Activated T-cell treated with anti-CD3 and anti-CD28 coated beads for 48 hours (primary cell): Measurements from ENCODE around the gene HOXC9.

Experiments used
- DNase-seq: peaks from one replicate; pipeline ENCODE4 v3.0.0-alpha.2; 2020; ENCODE audit warnings: low read depth

HOXC9 gene

DNA sequence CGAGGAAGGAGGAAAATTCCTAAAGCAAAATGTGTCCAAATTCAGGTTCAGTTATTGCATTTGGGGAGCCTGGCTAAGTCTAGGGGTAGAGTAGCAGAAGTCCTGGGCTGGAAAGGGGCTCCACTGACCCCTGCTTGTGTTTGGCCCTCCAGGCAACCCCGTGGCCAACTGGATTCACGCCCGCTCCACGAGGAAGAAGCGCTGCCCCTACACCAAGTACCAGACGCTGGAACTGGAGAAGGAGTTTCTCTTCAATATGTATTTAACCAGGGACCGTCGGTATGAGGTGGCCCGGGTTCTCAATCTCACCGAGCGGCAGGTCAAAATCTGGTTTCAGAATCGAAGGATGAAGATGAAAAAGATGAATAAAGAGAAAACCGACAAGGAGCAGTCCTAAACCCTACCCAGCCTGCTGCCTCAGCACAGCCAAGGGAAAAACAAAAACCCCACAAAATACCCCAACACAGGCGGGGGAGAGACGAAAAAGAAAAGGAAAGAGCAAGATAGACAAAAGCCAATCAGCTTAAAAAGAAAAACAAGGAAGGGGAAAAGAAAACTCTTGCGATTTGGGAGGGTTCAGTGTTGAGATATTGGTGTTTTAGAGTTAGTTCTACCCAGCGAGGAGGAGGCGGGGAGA is 2.4 kb downstream of the HOXC9 start:
- no peak for DNase-seq

DNA sequence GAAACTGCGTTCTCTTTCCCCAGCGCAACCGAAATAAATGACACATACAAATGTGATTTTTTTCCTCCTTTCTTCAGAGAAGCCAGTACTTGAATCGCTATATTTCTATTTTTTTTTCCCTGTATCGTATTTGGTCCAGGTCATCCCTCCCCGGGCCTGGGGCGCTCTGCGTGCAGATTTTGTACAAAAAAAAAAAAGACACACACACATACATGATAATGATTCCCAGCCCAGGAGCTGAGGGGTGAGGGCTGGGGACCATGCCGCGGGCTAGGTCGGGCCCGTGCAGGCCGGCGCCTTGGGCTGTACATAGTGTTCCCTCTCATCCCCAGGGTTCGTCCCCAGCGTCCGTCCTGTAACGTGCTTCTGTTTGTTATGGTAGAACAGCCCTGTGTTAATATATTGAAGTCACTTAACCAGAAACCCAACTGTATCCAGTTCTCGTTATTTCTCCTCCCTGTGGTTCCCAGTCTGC is 3.0 kb downstream of the HOXC9 start:
- no peak for DNase-seq

DNA sequence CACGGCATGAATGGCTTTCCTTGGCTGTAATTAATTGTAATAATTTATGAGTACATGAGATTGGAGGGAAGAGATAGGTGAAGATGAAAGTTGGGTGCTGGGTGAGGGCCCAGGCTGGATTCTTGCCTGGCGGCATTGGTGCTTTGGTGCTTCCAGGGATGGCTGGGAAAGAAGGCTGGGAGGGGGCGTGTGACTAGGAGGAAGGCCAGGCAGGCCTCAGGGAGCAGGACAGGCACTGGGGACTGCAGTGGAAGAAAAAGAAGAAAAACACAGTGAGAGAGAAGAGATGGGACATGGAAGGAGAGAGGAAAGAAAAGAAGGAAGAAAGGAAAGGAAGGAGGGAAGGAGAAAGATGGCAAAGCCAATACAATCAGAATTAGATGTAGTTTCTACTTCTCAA is 3.7 kb downstream of the HOXC9 start:
- no peak for DNase-seq

DNA sequence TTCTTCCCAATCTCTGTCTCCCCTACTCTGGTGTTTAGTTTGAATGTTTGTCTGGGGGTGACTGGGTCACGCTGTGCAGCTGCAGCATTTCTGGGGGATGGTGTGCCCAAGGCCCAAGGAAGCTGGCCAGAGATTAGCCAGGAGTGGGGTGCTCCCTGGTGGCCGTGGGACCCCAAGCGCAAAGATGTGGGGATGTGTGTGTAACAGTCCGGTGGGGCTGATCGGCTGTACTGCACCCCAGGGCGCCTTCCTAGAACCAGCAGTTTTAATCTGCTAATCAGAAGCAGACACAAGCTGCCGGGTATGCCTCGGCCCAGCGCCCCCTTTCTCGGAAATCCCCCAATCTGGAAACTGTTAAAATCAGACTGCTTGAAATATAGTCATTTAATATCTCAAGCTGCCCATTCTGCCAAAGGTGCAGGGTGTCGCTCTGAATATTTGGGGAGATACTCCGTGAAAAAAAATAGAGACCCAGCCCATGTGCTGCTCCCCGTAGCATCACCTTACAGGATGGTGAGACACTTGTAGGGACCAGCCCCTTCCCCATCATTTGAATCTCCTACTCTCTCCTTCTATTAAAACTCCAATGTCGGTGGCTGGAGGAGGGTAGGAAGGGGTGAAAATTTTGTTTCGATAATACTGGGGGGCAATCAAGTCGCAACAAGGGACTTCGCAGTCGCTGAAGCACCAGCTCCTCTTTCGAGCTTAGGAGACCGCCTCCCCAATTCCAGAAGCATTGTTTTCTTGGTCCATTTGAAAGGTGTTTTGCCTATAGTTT is 4.3 kb downstream of the HOXC9 start:
- DNase-seq: no peak

DNA sequence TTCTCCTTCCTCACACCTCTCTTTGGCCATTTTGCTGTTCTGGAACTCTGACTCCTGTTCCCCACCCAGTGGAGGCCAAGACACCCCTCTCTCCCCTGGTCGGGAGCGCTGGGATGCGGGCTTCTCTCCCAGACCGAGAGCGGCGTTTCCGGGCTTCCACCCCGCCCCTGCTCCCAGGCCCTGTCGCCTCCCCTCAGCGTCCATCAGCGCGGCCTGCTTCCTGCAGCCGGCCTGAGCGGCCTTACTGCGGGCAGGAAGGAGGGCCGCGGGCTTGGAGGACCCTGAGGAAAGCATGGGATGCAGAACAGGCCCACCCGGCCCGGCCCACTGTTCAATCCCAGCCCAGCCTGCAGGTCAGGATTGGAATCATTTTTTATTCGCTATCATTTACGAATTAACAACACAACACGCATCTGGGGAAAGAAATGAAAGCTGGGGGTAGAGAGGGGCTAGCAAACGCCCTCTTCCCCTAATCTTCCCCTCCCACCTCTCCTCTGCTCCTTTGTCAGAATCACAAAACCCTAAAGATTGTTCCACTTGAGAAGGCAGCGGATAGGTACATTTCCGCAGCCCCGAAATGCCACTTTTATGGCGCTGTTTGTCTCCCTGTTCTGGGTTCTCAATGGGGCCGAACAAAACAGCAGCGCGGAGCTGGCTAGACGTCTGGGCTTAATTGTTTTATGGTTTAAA is 5.0 kb downstream of the HOXC9 start:
- no peak for DNase-seq

DNA sequence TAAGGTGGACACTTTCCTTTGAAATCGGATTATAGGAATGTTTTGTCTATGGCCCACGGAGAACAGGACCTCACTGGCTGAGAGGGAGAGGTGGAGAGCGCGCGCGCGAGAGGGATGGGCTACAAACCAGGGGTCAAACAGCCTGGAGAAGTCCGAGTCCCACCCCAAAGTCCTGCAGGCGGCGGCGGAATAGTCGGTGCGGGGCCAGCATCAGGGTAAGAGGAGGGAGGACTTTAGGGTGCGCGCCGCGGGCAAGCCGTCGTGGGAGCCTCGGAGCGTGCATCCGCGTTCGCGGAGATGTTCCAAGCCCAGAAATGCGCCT is 5.5 kb downstream of the HOXC9 start:
- no peak for DNase-seq

DNA sequence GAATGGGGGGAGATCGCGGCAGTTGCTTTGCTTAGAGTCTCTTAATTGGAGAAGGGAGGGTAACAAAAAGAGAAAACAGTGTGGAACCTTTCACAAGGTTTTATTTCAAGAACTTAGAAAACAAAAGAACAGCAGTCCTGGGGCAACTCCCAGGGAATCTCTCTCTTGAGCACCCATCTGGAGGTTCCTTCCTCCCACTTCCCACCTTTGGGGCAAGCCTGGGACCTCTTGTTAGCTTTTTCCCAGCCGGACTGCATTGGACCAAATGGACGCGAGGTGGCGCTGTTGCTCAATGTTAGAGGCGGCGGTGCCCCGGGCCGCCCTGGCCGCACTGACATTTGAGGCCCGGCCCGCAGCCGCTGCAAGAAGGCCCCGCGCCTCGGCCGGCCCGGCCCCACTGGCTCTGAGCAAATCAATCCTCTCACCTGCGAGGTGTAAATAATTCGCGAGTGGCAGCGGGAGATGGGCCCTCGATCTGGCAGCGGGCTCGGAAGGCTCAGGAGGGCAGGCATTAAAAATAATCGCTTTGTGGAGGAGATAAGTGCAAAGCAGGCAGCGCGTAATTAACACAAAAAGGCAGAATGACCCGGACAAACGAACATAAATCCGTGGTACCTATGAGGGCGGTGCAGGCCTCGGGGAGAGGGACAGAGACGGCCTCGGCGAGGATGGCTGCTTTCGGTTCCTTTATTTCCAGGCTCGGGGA is 6.0 kb downstream of the HOXC9 start:
- peak; percentile 81 for DNase-seq

DNA sequence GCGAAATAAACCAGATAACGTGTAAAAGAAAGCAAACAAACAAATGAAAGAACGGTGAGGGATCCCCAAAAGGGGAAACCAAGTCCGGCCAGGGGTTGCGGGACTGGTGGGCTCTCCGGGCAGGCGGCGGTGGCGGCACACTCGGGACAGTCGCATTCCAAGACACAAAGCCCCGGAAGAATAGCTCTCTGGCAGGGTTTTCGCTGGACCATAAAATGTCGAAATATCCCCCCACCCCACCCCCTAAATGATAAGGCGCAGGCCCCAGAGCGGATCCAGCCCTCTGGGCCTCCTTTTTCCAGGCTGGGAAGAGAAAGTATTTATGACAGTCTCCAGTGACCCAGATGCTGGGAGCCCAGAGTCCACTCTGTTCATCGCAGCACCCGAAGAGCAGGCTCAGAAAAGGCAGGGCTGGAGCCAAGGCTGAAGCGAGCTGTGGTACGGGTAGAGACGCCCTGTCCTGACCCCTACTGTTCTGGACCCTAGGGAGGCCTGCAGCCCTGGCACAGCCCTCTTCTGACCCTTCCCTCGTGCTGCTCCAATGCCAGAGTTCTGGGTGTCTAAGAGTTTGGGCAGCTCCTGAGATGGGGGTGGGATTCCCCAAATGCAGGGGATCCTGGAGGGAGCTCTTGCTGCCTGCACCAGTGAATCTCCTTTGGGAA is 6.7 kb downstream of the HOXC9 start:
- DNase-seq: no peak

DNA sequence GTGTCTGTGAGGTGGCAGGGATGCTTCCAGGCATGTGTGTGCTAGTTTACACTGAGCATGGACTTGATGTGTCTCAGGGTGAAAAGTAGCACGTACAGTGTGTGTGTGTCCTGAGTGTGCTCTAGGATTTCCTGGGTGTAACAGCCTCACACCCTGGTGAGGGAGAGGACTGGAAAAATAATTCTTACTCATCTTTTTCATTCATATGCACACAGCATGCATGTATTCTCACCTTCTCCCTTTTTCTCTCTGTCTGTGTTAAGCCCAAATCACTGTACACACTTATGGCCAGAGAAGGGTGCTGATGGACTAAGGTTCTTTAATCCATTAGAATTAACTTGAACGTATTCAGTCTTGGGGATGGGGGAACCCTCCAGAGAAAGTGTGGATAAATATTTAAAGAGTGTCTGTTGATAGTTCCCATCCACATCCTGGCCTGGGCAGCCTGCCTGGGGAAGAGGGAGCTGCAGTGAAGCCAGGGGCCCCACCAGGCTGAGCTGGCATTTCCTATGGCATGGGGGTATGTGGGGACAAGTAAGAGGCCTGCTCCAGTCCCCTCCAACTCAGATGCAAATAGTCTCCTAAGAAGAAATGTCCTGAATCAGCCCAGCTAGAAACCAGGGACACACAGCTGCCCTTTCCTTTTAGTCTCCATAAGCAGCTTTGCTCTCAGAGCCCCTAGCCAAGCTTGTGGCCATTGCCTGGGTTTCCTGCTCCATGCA is 7.7 kb downstream of the HOXC9 start:
- no peak for DNase-seq

DNA sequence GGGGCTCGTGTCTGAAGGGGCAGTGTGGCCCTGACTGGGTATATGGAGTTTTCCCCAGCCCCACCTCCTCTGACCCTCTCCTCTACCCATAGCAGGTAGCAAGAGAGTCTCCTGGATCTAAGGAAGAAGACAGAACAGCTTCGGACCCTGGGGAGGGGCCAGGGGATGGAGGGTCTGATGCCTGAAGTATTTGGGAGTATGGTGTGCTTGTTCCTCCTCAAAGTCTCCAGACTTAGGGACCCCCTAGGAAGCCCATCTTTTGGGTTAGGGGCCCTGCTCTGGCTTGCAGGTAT is 8.2 kb downstream of the HOXC9 start:
- DNase-seq: no peak

DNA sequence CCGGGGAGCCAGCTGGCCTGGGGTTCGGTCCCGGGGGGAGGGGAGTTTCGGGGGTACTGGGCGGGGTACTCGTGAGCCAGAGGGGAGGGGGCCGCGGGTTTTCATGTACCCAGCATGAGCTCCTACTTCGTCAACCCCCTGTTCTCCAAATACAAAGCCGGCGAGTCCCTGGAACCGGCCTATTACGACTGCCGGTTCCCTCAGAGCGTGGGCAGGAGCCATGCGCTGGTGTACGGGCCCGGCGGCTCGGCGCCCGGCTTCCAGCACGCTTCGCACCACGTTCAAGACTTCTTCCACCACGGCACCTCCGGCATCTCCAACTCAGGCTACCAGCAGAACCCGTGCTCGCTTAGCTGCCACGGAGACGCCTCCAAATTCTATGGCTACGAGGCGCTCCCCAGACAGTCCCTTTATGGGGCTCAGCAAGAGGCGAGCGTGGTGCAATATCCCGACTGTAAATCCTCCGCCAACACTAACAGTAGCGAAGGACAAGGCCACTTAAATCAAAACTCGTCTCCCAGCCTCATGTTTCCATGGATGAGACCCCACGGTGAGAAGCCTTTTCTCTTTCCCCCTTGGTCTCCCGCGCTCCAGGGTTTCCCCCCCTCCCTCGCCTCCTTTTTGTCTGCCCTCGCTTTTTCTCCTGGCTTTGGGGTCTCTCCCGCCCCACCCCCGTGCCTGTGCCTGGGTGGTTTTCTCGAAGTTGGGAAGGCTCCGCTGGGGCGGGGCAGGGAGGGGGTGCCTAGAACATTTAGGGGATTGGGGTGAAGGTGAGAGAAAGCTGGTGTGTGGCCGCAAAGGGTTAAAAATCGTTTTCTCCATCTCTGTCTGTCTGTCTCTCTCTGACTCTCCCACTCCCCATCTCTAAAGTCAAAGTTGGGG is 9.5 kb downstream of the HOXC9 start:
- DNase-seq: no peak

DNA sequence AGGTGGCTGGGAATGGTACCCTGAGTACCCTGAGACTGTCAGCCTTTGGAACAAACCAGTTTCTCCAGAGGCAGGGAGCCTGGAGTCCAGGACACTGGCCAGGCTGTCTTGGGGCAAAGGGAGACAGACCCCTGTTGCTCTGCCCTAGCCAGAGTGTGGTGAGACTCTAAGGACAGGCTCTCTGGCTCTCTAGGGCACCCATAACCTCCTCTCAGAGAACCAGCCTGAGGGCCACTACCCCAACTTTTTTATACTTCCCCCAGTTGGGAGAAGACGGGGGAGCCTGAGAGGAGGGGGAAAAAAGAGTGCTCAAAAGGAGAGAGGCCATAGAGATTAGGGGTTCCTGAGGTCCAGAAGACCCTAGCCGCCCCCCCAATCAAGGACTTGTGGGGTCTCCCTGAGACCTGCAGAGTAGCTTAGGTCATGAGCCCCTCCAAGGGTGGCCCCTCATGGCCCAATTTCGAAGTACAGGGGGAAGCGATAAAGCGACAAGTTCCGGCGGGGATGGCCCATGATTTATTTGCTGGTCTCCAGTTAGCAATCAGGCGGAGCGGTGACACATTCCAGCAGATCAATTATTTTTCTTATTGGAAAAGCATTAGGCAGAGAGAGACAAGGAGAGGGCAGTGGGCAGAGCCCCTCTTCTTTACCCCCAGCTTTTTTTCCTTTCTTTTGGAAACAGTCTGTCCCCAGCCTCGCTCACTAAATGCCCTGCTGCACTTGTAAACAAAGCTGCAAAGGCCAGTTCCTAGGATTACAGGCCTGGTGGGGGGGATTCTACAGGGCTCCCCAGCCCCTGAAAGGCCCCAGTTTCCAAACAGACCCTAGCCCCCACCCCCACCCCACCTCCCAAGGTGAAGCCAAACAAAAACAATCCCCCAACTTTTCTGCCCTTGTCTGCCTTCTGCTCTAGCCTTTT is 10.4 kb downstream of the HOXC9 start:
- no peak for DNase-seq

DNA sequence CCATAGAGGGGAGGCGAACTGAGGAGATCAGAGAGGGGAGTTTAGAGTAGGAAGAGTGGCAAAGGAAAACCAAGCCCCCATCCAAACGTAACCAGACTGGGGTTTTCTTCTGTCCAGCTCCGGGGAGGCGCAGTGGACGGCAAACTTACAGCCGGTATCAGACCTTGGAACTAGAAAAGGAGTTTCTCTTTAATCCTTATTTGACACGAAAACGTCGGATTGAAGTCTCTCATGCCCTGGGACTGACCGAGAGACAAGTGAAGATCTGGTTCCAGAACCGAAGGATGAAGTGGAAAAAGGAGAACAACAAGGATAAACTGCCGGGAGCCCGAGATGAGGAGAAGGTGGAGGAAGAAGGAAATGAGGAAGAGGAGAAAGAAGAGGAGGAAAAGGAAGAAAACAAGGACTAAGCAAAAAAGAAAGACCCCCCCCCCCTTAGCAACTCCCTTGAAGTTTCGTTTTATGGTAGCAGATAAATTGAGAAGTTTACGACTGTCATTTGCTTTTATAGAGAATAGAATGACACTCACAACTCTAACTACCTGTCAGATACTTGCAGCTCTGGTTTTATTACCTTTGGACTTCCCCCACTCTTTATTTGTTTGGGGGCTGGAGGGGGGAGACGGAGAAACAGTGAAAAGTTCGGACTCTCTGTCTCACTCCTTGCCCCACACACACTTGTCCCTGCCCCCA is 11.2 kb downstream of the HOXC9 start:
- DNase-seq: no peak

DNA sequence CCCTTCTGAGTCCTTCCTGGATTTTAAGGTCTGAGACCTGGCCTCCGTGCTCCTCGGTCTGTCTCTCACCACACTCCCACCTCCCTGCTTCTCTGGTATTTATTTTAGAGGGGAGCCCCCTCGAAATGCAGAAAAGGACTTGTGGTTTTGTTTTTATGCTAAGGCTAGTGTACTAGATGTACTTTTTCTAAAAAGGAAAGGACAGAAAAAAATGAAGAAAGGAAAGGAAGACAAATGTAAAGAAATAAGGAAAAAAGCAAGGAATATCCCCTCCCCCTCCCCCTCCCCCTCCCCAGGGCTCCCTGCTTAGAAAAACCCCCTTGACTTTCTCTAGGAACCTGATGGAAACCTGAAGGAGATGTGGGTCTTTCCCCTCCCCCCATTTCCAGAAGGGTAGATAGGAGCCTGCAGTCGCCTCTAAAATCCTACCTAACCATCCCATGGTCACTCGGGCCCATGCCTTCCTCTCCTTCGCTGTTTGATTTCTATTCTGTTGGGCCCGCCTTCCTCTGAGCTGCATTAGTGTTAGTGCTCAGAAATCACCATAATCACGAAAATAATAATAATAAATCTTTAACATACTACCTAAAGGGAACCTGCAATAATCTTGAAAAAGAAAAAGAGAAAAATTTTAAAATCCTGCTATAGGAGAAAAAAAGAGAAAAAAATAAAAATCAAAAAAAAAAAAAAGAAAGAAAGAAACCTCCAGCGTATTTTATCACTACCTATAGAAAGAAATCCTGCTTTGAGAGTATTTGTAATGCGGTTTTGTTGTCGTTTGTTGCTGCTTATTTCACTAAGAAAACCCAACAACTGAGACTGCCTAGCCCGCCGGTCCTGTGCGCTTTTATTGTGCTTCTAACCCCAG is 11.9 kb downstream of the HOXC9 start:
- DNase-seq: no peak

DNA sequence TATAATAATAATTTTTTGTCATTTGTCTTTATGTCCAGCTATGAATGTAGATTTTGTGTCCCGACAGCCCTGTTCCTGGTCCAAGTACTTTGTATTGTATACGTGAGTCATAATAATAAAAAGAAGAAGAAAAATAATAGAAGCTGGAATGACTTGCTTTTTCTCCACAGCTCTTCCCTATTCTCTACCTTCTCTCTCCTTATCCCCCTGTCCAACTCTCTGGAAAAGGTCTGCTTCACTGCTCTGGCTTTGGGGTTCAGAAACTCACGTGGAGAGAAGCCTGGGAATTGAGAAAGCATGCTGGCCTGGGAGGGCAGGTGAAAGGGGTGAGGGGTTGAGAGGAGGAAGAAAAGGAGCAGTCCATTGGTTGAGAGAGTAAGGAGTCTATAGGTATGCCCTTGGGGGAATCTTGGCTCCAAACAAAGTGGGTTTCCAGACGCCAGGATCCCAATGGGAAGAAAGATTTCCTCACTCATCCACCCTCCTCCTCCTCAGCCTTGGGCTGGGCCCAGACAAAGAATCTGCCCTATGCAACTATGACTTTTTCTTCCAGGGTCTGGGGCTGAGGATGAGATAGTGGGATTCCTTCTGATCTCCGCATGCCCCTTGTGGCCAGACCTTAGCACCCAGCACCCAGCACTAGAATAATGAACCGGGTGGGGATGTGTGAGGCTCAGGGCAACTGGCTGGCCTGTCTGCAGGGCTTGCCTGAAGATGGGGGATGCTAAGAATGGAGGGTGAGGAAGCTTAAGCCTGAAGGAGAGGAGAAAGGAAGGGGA is 12.9 kb downstream of the HOXC9 start:
- no peak for DNase-seq

DNA sequence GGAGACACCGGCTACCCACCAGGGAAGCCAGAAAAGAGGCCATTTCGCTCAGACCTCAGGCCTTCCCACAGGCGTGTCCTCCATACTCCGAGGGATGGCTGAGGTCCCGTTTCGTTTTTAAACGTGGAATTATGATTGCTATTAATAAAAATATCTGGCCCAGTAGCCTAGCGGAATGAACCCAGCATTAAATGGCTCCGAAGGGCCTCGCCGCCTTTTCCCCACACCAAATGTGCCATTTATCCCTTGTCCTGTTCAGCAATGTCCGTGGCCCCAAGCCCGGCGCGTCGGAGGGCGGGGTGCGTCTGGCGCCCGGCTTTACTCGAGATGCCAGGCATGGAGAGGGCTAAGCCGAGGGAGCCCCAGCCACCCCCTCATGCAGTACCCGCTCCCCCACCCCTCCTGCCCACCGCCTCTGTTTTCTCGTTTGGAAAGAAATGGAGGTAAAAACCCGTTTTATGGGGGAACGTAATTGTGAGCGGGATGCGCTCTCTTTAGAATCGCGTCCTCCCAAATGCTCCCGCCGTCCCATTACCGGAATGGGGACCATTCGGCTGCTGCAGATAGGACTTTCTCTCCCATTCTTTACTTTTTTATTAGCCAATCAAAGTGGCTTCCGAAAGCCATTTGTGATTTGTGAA is 14.5 kb downstream of the HOXC9 start:
- no peak for DNase-seq
